Memory B cell (primary cell): ENCODE results near the gene ATG7.
A peak's percentile ranks its signal among the peaks of the same experiment; 100 is the strongest.
"Not testable (repeated sequence)": the region's sequence is repeated elsewhere in the genome, so short reads cannot be mapped to it uniquely, and the experiment has no call there.

Experiments used
- ATAC-seq: fragments of 150-1000 bp; cut with Tn5 transposase; 2 replicates; pipeline ENCODE4 v1.10.0; 2021; ENCODE audit warnings: low read depth, mild to moderate bottlenecking, moderate library complexity
- DNase-seq, 2 donors: peaks; one replicate each; pipeline ENCODE4 v3.0.0; 2022; ENCODE audit warnings: low spot score in 2 of 2
- H3K27ac Mint-ChIP-seq: one replicate; pipeline ENCODE4 v1.8.0; 2022; ENCODE audit warnings: mild to moderate bottlenecking, moderate library complexity, mixed read lengths
- H3K27me3 Mint-ChIP-seq: one replicate; pipeline ENCODE4 v1.8.0; 2022; ENCODE audit warnings: mixed read lengths
- H3K36me3 Mint-ChIP-seq: one replicate; pipeline ENCODE4 v1.8.0; 2022; ENCODE audit warnings: mild to moderate bottlenecking, mixed read lengths
- H3K4me1 Mint-ChIP-seq: one replicate; pipeline ENCODE4 v1.8.0; 2022; ENCODE audit warnings: mixed read lengths
- H3K4me3 Mint-ChIP-seq: one replicate; pipeline ENCODE4 v1.8.0; 2022; ENCODE audit warnings: mild to moderate bottlenecking, moderate library complexity, mixed read lengths
- H3K9me3 Mint-ChIP-seq: one replicate; pipeline ENCODE4 v1.8.0; 2022; ENCODE audit warnings: mixed read lengths

Gene ATG7

GRCh38 chr3:11328196-11328945 lies 56.2 kb downstream of the ATG7 start:
- Mint-ChIP-seq H3K27me3 (no peaks in the 10 kb centered on the region), H3K9me3 (no peaks in the 10 kb centered on the region), H3K36me3 (peaks cover 15% of the 10 kb centered on the region)

GRCh38 chr3:11329777-11330176 lies 57.6 kb downstream of the ATG7 start:
- H3K4me3 Mint-ChIP-seq, result no peak overlapping the region
- no peak for DNase-seq
- H3K27me3 Mint-ChIP-seq, result no peaks in the 10 kb centered on the region
- H3K27ac Mint-ChIP-seq, result no peak overlapping the region
- H3K9me3 Mint-ChIP-seq, result no peaks in the 10 kb centered on the region
- no peaks in the 10 kb centered on the region for H3K4me1 Mint-ChIP-seq
- ATAC-seq, result no peak
- H3K36me3 Mint-ChIP-seq, result peaks cover 10% of the 10 kb centered on the region

More at GRCh38 chr3:11328196-11328945, 56.2 kb downstream of the ATG7 start:
- Mint-ChIP-seq H3K27ac (no peak overlapping the region), H3K4me3 (no peak overlapping the region), H3K4me1 (no peaks in the 10 kb centered on the region)
- DNase-seq (no peak), ATAC-seq (no peak)

GRCh38 chr3:11331101-11331500 lies 58.9 kb downstream of the ATG7 start:
- Mint-ChIP-seq H3K27ac (peak overlapping the region; percentile 59), H3K36me3 (peaks cover 6% of the 10 kb centered on the region), H3K4me3 (no peak overlapping the region), H3K9me3 (no peaks in the 10 kb centered on the region), H3K4me1 (no peaks in the 10 kb centered on the region), H3K27me3 (no peaks in the 10 kb centered on the region)
- no peak for DNase-seq
- ATAC-seq, result no peak

GRCh38 chr3:11335056-11335608 lies 62.9 kb downstream of the ATG7 start:
- Mint-ChIP-seq H3K36me3 (peaks cover 2% of the 10 kb centered on the region), H3K9me3 (no peaks in the 10 kb centered on the region), H3K4me3 (no peak overlapping the region), H3K27me3 (no peaks in the 10 kb centered on the region), H3K27ac (no peak overlapping the region), H3K4me1 (no peaks in the 10 kb centered on the region)
- ATAC-seq (peak; percentile 72), DNase-seq (peak; percentile 22 to 55)

- Mint-ChIP-seq H3K27ac (peak overlapping the region; percentile 32), H3K4me3 (no peak overlapping the region), H3K36me3 (peaks cover 11% of the 10 kb centered on the region), H3K4me1 (no peaks in the 10 kb centered on the region), H3K27me3 (no peaks in the 10 kb centered on the region), H3K9me3 (no peaks in the 10 kb centered on the region)
- ATAC-seq (no peak), DNase-seq (no peak)
Measured at GRCh38 chr3:11339541-11339940, 67.3 kb downstream of the ATG7 start.

GRCh38 chr3:11346416-11346815 lies 74.2 kb downstream of the ATG7 start:
- no peaks in the 10 kb centered on the region for H3K27me3 Mint-ChIP-seq
- H3K4me1 Mint-ChIP-seq, result no peaks in the 10 kb centered on the region
- H3K27ac Mint-ChIP-seq, result no peak overlapping the region
- ATAC-seq (no peak), DNase-seq (no peak)
- H3K4me3 Mint-ChIP-seq, result no peak overlapping the region
- peaks cover 3% of the 10 kb centered on the region for H3K9me3 Mint-ChIP-seq
- peaks cover 49% of the 10 kb centered on the region for H3K36me3 Mint-ChIP-seq

- H3K27me3 Mint-ChIP-seq, H3K9me3 Mint-ChIP-seq, H3K4me1 Mint-ChIP-seq, DNase-seq, ATAC-seq, H3K27ac Mint-ChIP-seq, H3K4me3 Mint-ChIP-seq: not testable (repeated sequence)
- H3K36me3 Mint-ChIP-seq, result peaks cover 56% of the 10 kb centered on the region
Measured at GRCh38 chr3:11348877-11349276, 76.7 kb downstream of the ATG7 start.

- Mint-ChIP-seq H3K36me3 (peaks cover 55% of the 10 kb centered on the region), H3K27me3 (no peaks in the 10 kb centered on the region), H3K4me1 (no peaks in the 10 kb centered on the region), H3K4me3 (no peak overlapping the region), H3K9me3 (peaks cover 3% of the 10 kb centered on the region), H3K27ac (no peak overlapping the region)
- DNase-seq (no peak), ATAC-seq (no peak)
Measured at GRCh38 chr3:11349446-11349845, 77.2 kb downstream of the ATG7 start.

GRCh38 chr3:11350374-11350773 lies 78.2 kb downstream of the ATG7 start:
- Mint-ChIP-seq H3K4me3 (no peak overlapping the region), H3K4me1 (no peaks in the 10 kb centered on the region), H3K36me3 (peaks cover 59% of the 10 kb centered on the region), H3K9me3 (peaks cover 3% of the 10 kb centered on the region), H3K27me3 (no peaks in the 10 kb centered on the region), H3K27ac (no peak overlapping the region)
- DNase-seq, result no peak
- no peak for ATAC-seq

- no peak for DNase-seq
- peaks cover 3% of the 10 kb centered on the region for H3K9me3 Mint-ChIP-seq
- H3K36me3 Mint-ChIP-seq, result peaks cover 54% of the 10 kb centered on the region
- H3K27me3 Mint-ChIP-seq, result no peaks in the 10 kb centered on the region
- H3K4me1 Mint-ChIP-seq, result no peaks in the 10 kb centered on the region
- peak overlapping the region; percentile 12 for H3K27ac Mint-ChIP-seq
- ATAC-seq, result no peak
- no peak overlapping the region for H3K4me3 Mint-ChIP-seq
Measured at GRCh38 chr3:11351451-11351850, 79.3 kb downstream of the ATG7 start.

GRCh38 chr3:11356269-11356668 lies 84.1 kb downstream of the ATG7 start:
- ATAC-seq (no peak), DNase-seq (no peak)
- H3K27me3 Mint-ChIP-seq, result no peaks in the 10 kb centered on the region
- H3K27ac Mint-ChIP-seq, result no peak overlapping the region
- H3K36me3 Mint-ChIP-seq, result peaks cover 28% of the 10 kb centered on the region
- no peak overlapping the region for H3K4me3 Mint-ChIP-seq
- H3K4me1 Mint-ChIP-seq, result no peaks in the 10 kb centered on the region
- no peaks in the 10 kb centered on the region for H3K9me3 Mint-ChIP-seq

- no peak overlapping the region for H3K4me3 Mint-ChIP-seq
- no peak overlapping the region for H3K27ac Mint-ChIP-seq
- no peaks in the 10 kb centered on the region for H3K27me3 Mint-ChIP-seq
- peaks cover 39% of the 10 kb centered on the region for H3K36me3 Mint-ChIP-seq
- no peaks in the 10 kb centered on the region for H3K4me1 Mint-ChIP-seq
- H3K9me3 Mint-ChIP-seq, result no peaks in the 10 kb centered on the region
- no peak for DNase-seq
- no peak for ATAC-seq
Measured at GRCh38 chr3:11362600-11362999, 90.4 kb downstream of the ATG7 start.

- no peak for ATAC-seq
- peaks cover 35% of the 10 kb centered on the region for H3K36me3 Mint-ChIP-seq
Measured at GRCh38 chr3:11363715-11364114, 91.5 kb downstream of the ATG7 start.

GRCh38 chr3:11364181-11364580 lies 92.0 kb downstream of the ATG7 start:
- Mint-ChIP-seq H3K27ac (no peak overlapping the region), H3K4me3 (no peak overlapping the region), H3K36me3 (peaks cover 34% of the 10 kb centered on the region), H3K27me3 (no peaks in the 10 kb centered on the region), H3K4me1 (no peaks in the 10 kb centered on the region), H3K9me3 (no peaks in the 10 kb centered on the region)
- no peak for DNase-seq
- no peak for ATAC-seq

More at GRCh38 chr3:11363715-11364114, 91.5 kb downstream of the ATG7 start:
- DNase-seq, result no peak
- Mint-ChIP-seq H3K4me3 (no peak overlapping the region), H3K27me3 (no peaks in the 10 kb centered on the region), H3K9me3 (no peaks in the 10 kb centered on the region), H3K27ac (no peak overlapping the region), H3K4me1 (no peaks in the 10 kb centered on the region)
